ENCODE data around the gene ADAMTS18. TPM values are rescaled to one million over a fixed set of nuclear protein-coding genes. Genes with fewer than 3 reads are reported as not detected.

Gene ADAMTS18
- total RNA-seq, 6 experiments from 2014 or later = not detected

GRCh38 chr16:77359065-77359502 lies 75.8 kb downstream of the ADAMTS18 start:
- no peak for DNase-seq
- H3K36me3 Mint-ChIP-seq (ENCODE audit: low read depth) = no peaks in the 10 kb centered on the region
- H3K4me3 Mint-ChIP-seq = no peak overlapping the region
- peaks cover 29% of the 10 kb centered on the region for H3K9me3 Mint-ChIP-seq
- H3K27ac Mint-ChIP-seq = no peak overlapping the region
- no peaks in the 10 kb centered on the region for H3K4me1 Mint-ChIP-seq (ENCODE audit: low read depth)
- H3K27me3 Mint-ChIP-seq (ENCODE audit: insufficient read depth) = no peaks in the 10 kb centered on the region
- TF ChIP-seq, protein P1, sequence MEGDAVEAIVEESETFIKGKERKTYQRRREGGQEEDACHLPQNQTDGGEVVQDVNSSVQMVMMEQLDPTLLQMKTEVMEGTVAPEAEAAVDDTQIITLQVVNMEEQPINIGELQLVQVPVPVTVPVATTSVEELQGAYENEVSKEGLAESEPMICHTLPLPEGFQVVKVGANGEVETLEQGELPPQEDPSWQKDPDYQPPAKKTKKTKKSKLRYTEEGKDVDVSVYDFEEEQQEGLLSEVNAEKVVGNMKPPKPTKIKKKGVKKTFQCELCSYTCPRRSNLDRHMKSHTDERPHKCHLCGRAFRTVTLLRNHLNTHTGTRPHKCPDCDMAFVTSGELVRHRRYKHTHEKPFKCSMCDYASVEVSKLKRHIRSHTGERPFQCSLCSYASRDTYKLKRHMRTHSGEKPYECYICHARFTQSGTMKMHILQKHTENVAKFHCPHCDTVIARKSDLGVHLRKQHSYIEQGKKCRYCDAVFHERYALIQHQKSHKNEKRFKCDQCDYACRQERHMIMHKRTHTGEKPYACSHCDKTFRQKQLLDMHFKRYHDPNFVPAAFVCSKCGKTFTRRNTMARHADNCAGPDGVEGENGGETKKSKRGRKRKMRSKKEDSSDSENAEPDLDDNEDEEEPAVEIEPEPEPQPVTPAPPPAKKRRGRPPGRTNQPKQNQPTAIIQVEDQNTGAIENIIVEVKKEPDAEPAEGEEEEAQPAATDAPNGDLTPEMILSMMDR (IDR thresholded peaks at IDR 0.05) = no peak

GRCh38 chr16:77353587-77354263 lies 81.1 kb downstream of the ADAMTS18 start:
- Mint-ChIP-seq H3K27ac (no peak overlapping the region), H3K4me1 (ENCODE audit: low read depth) (no peaks in the 10 kb centered on the region), H3K9me3 (peaks cover 25% of the 10 kb centered on the region), H3K4me3 (no peak overlapping the region), H3K36me3 (ENCODE audit: low read depth) (no peaks in the 10 kb centered on the region), H3K27me3 (ENCODE audit: insufficient read depth) (no peaks in the 10 kb centered on the region)
- no peak for DNase-seq
- TF ChIP-seq, protein P1 (IDR thresholded peaks at IDR 0.05) = no peak

GRCh38 chr16:77344341-77344740 lies 90.5 kb downstream of the ADAMTS18 start:
- TF ChIP-seq, protein P1 (IDR thresholded peaks at IDR 0.05) = no peak
- Mint-ChIP-seq H3K9me3 (peaks cover 39% of the 10 kb centered on the region), H3K27me3 (ENCODE audit: insufficient read depth) (no peaks in the 10 kb centered on the region), H3K4me1 (ENCODE audit: low read depth) (no peaks in the 10 kb centered on the region), H3K36me3 (ENCODE audit: low read depth) (no peaks in the 10 kb centered on the region), H3K4me3 (no peak overlapping the region), H3K27ac (no peak overlapping the region)
- no peak for DNase-seq

DNA sequence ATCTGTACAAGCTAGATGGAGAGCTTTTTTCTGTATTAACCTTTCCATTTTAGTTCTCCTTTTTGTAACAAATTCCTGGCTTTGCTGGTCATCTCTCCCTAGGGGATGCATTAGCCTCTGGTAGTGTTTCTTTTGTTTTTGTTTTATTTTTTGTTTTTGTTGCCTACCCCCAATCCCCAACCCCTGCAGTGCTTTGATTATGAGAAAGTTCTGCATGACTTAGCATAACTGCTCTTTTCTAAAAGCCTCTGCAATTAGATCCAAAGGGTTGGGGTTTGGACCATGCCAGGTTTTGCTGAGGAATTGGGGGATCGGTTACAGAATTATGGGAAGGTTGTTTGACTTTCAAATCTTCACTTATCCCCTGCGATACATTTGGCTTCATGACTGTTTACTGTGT lies 98.2 kb downstream of the ADAMTS18 start:
- DNase-seq = no peak

DNA sequence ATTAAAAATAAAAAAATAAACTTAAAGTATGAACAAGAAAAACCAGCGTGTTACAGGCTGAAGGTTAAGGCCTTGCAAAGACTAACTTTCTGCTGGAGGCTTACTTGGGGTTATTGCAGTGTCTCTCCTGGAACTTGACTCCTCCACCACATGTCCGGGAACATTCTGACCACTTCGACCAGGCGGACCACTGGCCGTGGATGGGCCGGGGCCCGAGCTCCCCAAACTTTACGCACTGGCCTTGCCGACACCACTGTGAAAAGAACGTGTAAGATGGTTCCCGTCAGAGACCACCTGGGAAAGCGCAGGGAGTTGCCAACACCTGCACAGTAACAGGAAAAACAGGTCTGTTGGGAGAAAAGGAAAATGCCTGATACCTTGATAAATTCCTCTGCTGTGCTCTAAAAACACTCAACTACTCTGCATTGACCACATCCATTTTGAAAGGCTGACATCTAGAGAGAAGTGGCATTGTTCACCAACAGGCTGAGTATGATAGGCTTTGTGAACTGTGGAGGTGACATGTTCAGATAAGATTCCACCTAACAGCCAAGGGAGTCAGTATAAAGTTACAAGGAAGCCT lies 99.1 kb downstream of the ADAMTS18 start:
- H3K4me3 Mint-ChIP-seq = no peak overlapping the region
- H3K27ac Mint-ChIP-seq = no peak overlapping the region

More for the DNA sequence above, 98.2 kb downstream of the ADAMTS18 start:
- Mint-ChIP-seq H3K36me3 (ENCODE audit: low read depth) (no peaks in the 10 kb centered on the region), H3K4me3 (no peak overlapping the region), H3K4me1 (ENCODE audit: low read depth) (no peaks in the 10 kb centered on the region), H3K9me3 (peaks cover 18% of the 10 kb centered on the region), H3K27me3 (ENCODE audit: insufficient read depth) (no peaks in the 10 kb centered on the region; the same call in 1 of the 2 replicates), H3K27ac (no peak overlapping the region)
- TF ChIP-seq, protein P1 (IDR thresholded peaks at IDR 0.05) = no peak

More for the DNA sequence above, 99.1 kb downstream of the ADAMTS18 start:
- Mint-ChIP-seq H3K36me3 (ENCODE audit: low read depth) (no peaks in the 10 kb centered on the region), H3K27me3 (ENCODE audit: insufficient read depth) (no peaks in the 10 kb centered on the region; the same call in 1 of the 2 replicates), H3K9me3 (peaks cover 11% of the 10 kb centered on the region), H3K4me1 (ENCODE audit: low read depth) (no peaks in the 10 kb centered on the region)
- TF ChIP-seq, protein P1 (IDR thresholded peaks at IDR 0.05) = no peak
- DNase-seq = no peak
